Ovary (tissue), 3 donors: ENCODE results near the gene TUSC2.

Source experiments
- CTCF ChIP-seq, 3 donors: fragments of 450-650 bp in 2 of 3; fragments of 200-600 bp in 1 of 3; IDR thresholded peaks; one replicate each; pipeline versions ENCODE4 v1.5.1 to v1.8.0; 2016 to 2022; ENCODE audit warnings: antibody characterized with exemption in 3 of 3, mild to moderate bottlenecking in 1 of 3
- EP300 ChIP-seq: sonication (generic); formaldehyde crosslinking; IDR thresholded peaks from one replicate; pipeline ENCODE4 v1.6.1; 2017; ENCODE audit warnings: antibody characterized with exemption
- POLR2A ChIP-seq: fragments of 450-650 bp; IDR thresholded peaks from one replicate; pipeline ENCODE4 v1.6.1; 2017; ENCODE audit warnings: antibody characterized with exemption, mild to moderate bottlenecking, moderate library complexity
- donor health status: DM: no; HTN: no; CAD: no.

DNA sequence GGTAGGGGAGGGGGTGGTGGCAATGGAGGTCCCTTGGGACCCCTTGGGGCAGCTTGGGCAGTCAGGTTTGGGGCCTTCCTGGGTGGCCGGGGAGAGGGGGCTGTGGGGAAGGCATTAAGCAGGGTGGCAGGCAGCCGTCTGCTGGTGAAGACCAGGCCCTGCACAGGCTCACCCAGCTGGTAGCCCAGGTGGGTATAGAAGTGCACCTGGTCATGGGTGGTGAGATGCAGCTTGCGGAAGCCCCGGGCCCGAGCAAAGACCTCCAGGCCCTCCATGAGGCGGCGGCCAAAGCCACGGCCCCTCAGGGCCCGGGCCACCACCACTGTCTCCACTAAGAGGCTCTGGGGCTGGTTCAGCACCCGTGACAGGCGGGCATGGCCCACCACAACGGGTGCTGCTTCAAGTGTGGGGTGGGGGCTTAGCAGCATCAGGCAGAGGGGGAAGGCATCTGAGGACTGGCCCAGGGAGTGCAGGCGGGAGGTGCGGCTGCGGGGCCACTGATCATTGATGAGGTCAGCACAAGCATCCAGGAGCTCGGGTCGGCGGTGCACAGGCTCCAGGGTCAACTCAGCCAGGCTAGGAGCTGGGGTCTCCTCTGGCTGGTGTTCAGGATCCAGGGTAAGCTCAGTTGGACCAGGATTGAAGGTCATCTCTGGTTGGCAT, 31.2 kb downstream of the TUSC2 start:
- TF ChIP-seq CTCF (IDR thresholded peaks at IDR 0.05) (no peak), EP300 (no peak), POLR2A (no peak)
